Bone marrow (tissue), 2 donors: ENCODE measurements around the gene SEZ6L2.
"Not testable (repeated sequence)": the region's sequence is repeated elsewhere in the genome, so short reads cannot be mapped to it uniquely, and the experiment has no call there.

Experiments used
- DNase-seq, 2 donors: peaks; one replicate each; lab custom pipeline; 2025; lab: John Stamatoyannopoulos, UW

The SEZ6L2 gene

DNA sequence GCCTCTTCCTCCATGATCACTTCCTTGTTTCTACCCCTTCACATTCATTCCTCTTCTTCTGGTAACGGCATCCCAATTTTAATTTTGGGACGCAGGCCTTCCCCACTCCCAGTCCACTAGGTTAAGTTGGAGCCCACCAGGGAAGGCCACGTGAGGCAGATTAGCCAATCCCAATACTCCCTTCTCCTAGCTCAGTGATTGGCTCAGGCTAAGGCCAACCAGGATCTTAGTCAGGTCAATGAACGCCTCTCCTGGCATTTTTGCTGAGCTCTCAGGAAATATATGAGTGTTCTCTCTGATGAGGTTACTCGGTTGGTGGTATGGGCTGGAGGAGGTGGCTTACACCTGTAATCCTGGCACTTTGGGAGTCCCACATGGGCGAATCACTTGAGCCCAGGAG is 15.4 kb downstream of the SEZ6L2 start:
- no peak for DNase-seq

DNA sequence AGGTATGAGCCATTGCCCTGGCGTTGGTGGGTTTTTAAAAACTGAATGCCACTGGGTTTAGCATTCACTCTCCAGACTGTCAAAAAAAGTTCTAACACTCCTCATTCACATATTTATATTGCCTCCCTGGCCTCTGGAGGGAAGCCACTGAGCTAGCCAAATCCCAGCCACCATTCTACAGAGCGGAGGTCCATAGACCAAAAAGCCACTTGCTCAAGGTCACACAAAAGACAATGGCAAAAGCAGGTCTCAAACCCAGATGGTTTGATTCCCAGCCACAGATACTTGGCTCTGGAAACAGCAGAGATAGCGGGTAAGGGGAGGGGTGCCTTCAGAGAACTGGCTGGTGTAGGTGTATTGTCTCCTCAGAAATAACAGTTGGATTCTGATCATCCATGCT is 18.3 kb downstream of the SEZ6L2 start:
- no peak for DNase-seq

DNA sequence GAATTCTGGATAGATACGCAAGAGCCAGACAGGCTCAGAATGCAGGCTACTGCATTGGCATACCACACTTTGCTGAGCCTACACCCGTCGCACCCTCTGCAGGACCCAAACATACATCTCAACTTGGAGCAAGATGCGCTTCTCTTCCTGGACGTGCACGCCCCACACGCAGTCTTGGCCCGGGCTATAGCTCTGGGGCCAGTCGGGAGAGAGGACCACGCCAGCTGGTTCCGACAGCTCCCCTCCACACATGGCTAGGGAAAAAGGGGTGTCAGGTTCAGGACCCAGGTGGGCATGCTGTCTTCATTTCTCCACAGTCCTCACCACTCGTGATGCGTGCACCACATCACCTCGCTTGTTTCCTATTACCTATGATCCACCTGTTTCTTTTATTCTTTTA is 21.2 kb downstream of the SEZ6L2 start:
- no peak for DNase-seq

DNA sequence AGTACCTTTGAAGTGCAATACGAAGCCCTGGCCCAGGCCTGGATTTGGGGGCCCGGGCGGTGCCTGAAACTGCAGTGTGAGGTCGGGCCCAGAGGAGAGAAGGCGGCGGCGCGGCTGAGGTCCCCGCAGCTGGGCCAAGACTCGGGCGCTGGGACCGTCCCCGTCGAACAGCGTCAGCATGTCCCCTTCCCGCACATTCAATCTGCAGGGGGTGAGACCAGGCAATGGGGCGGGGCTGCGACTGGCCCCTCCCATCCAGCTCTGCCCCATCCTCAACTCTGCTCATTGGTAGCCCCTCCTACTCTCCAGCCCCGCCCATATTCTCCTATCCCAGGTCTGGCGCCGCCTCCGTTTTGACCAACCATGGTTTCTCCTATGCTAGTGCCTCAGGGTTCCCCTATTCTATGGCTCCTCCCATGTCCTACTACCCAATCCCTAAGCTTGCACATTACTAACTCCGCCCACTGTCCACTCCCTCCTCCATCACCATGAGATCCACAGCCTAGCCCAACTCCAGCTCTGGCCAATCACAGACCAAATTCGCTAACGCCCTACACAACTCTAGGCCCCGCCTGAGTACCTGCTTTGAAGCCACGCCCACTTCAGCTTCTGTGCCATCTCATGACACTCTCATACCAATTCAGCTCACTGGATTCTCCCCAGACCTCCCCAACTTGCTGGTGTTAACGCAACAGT is 21.9 kb downstream of the SEZ6L2 start:
- no peak for DNase-seq

DNA sequence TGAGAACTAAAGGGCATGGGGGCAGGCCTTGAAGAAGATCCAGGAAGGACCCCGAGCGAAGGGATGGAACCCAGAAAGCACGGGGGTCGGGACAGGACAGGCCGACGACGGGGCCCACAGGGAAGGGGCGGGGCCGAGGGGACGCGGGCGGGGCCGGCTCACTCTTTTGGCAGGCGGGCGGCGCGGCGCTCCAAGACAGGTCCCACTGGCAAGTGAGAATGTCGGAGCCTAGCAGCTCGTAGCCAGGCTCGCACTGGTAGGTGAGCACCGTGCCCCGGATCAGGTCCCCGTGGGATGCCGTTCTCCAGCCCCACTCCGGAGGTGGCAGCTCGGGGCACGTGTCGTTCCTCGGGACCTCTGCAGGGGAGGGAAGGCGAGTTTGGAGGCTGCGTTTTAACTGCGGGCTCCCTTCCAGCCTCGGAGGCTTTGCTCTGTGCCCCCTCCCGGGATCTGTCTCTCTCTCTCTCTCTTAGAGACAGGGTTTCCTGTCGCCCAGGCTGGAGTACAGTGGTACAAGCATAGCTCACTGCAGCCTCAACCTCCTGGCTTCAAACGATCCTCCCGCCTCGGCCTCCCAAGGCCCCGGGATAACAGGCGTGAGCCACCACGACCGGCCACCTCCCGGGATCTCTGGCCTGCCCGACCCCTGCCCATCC is 22.6 kb downstream of the SEZ6L2 start:
- DNase-seq, result no peak

DNA sequence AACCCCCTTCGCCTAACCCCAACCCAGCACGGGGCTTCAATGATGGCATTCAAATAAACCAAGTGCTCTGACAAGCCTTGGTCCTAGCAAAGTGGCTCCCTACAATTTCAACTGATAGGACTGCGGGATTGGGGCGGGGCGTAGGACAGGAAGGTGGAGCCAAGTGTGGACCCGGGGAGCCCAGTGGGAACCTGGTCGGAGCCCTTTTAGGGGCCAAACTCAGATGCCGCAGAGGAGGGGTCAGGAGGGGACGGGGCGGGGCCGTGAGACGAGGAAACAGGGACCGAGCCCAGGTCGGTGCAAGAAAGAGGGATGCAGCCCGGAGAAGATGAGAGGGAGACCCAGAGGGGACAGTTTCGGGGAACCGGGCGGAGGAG is 23.1 kb downstream of the SEZ6L2 start:
- no peak for DNase-seq

DNA sequence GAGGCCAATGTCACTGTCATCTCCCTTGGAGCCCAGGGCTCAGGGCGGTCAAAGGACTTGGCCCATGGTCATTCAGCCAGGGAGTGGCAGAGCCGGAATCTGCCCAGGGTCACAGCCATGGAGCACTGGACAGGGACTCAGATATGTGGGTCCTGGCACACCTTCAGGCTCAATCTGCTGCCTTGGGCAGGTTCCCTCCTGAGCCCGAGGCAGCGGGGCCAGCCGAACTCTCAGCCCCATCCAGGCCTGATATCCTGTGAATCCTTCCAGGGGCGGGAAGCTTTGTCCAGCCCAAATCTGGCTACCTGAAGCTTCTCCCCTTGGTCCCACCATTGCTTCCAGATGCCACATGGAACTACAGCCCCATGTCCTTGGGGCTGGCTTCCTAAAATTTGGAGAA is 24.1 kb downstream of the SEZ6L2 start:
- DNase-seq, result no peak

DNA sequence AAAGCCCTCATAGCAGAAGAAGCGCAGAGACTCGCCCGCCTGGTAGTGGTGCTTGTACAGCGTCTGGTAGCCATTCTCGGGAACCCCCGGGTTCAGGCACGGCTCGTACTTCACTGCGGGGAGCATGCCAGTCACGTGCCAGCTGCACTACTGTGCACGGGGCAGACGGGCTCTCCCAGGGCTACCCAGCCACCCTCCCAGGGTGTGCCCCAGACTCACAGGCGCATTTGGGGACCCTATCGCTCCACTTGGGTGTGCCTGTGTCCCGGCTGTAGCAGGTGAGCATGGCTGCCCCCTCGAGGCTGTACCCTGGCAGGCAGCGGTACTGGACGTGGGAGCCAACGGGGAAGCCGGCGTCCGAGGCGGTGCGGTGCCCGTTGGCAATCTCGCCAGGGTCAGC is 26.0 kb downstream of the SEZ6L2 start:
- DNase-seq, result no peak

DNA sequence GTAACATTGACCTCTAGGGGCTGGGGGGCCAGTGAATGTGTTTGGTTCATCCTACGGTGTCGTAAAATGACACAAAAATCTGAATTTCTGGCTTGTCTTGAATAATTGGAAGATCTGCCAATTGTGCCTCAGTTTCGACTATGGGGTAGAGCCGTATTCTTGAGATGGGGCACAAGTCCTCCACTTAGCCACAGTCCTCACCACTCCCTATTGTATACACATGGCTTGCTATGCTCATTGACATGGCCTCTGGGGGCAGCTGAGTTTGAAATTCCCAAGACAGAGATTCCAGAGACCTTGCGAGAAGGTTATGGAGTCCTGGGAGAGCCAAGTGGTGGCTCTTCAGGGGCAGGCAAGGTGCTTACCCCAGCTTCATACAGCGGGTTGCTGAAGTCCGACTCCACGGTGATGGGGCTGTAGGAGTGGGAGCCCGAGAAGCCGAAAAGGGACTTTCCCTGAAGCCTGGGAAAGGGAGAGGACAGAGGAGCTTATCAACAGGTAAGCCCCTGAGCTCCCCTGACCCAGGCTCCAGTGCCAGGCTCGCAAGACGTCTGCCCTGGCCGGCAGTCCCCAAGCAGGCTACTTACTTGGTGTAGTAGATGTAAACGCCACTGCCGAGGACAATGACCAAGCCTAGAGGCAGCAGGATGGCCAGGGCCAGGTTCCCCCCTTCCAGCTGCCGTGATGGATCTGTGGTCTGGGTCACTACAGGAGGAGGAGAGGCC is 27.4 kb downstream of the SEZ6L2 start:
- DNase-seq, result no peak

DNA sequence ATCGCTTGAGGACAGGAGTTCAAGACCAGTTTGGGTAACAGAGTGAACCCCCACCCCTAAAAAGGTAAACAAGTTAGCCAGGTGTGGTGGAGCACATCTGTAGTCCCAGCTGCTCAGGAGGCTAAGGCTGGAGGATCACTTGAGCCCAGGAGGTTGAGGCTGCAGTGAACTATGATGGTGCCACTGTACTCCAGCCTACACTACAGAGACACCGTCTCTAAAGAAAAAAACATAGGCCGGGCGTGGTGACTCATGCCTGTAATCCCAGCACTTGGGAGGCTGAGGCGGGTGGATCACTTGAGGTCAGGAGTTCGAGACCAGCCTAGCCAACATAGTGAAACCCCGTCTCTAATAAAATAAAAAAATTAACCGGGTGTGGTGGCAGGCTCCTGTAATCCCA is 30.3 kb downstream of the SEZ6L2 start:
- DNase-seq, result not testable (repeated sequence)

DNA sequence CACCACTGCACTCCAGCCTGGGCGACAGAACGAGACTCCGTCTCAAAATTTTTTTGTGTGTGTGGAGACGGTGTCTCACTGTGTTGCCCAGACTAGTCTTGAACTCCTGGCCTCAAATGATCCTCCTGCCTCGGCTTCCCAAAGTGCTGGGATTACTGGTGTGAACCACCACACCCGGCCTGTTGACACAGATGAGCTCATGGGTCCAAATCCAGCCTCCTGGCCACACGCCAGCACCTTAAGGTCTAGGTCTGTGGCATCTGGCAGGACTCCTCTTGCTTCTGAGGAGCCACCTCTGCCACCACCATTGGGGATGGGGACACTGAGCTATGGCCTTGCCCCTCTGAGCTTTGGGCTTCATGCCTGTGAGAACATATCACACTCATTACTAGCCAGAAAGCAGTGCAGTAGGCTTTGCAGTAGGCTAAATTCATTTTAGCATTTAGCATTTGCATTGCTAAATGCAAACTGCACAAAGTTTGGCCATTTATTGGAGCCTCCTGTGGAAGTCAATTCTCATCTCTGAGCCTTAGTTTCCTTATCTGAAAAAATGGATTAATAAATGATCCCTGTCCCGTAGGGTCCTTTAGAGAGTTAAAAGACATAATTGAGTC is 30.8 kb downstream of the SEZ6L2 start:
- no peak for DNase-seq

DNA sequence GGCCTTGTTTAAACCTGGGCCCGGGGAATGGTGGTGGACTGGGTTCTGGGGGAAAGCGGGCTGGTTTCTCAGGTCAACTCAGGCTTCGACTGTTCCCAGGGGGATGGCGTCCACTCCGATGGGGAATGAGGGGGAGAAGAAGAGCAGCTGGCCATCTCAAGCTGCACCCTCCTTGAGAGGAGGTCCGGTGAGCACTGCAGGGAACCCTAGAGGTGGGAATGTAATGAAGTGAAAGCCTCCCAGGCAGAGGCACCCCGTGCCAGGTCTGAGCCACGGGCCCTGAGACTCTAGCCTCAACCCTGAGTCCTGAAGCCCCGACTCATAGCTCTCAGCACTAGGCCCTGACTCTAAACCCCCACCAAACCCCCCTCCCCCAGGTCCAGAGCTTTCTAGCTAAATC is 35.1 kb downstream of the SEZ6L2 start:
- no peak for DNase-seq

DNA sequence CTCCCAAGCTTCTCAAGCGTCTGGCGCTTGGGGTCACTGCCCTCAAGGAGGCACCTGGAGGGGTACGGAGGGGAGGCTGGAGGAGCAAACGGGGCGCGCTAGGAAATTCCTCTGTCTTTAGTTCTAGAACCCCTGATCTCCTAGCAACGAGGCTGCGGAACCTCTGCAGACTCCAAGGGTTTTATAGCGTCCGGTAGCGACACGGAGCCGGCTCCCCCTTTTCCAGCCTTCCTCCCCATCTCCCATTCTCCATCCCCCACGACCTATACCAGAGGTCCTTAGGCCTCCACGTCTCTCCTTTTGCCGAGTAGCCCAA is 35.7 kb downstream of the SEZ6L2 start:
- DNase-seq, result no peak

DNA sequence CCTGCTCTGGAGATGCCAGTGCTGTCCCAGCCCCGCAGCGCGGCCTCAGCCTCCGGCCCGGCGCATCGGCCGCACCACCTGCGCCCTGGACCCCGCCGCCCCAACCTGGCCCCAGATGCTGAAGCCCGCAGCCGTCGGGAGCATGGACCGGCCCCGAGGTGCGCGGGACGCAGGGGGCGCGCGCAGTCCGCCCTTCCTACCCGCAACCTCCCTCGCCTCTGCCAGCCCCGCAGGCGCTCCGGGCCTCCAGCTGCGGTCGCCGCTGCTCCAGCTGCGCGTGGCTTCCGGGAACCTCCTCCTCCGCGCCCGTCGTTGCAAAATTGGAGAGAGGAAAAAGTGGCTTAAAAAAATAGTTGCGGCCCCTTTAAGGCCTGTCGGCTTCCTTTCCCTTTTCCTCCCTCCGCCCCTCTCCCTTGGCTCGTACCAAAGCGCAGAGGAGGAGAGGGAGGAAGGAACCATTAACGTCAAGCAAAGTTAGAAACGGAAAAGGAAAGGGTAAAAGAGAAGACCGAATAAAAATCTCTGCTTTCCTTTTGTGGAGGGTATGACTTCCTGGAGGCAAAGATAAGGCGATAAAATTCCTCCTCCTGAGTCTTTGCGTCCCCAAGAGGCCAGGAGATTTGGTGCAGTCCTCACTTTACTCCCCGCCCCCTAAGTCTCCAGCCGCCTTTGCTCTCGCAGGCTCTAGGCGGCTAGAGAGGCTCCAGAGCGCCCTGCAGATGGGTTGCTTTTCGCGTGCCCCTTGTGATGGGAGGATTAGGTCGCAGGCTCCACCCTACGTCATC is 36.3 kb downstream of the SEZ6L2 start, which contains the start of gene CDIPT:
CDIPT (minus strand) TSS at position 343 of the 785 bp plus-strand sequence. CDS start 369 bp downstream, outside the sequence.
- DNase-seq, result peak; percentile 55 to 95

DNA sequence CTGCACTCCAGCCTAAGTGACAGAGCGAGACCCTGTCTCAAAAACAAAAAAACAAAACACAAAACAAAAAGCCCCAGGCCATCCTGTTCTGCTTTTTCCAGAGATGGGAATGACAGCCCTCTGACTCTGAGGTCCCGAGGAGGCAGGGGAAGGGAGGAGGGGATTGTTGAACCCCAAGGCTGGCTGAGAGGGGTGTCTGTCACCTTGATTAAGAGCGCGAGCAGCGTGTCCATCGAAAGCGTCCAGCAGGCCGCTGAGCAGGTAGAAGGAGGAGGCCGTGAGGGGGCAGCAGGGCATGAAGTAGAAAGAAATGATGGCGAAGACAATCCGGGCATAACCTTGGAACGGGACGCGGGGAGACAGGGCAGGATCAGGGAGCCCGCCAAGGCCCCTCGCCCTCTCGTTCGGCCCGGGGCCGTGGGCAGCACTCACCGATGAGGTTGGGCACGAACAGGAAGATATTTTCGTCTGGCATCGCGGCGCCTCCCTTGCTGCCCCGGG is 36.9 kb downstream of the SEZ6L2 start:
- DNase-seq, result no peak

DNA sequence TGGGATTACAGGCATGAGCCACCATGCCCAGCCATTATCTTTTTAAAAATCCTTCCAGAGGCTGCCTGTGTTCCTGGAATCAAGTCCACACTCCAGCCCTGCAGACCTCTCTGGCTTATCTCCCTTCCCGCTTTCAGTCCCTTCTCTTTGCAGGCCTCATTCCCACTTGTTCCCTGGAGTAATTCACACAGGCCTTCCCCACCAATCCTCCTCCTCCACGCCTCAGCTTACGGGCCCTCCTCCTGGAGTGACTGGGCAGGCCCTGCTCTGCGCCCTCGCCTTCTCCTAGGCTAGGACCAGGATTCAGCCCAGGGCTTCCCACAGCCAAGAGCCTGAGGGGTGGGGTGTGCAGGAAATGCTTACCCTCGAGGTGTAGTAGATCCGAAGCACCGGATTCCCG is 39.1 kb downstream of the SEZ6L2 start:
- DNase-seq, result no peak

DNA sequence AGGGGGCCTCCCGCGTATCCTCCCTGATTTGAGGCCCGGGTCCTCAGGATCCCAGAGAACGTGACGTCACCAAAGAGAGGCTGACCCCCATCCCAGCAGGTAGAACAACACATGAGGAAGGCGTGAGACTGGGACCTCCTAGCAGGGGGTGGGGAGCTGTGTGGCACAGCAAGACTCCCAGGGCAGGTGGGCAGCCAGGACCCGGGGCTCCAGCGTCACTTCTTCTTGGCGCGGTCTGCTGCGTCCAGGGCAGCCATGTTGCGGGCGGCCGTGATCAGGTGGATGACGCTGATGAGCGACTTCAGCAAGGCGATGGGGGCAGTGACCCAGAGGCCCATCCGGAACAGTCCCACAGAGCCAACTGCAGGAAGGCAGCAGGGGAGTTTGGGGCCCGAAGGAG is 40.4 kb downstream of the SEZ6L2 start:
- DNase-seq, result no peak

DNA sequence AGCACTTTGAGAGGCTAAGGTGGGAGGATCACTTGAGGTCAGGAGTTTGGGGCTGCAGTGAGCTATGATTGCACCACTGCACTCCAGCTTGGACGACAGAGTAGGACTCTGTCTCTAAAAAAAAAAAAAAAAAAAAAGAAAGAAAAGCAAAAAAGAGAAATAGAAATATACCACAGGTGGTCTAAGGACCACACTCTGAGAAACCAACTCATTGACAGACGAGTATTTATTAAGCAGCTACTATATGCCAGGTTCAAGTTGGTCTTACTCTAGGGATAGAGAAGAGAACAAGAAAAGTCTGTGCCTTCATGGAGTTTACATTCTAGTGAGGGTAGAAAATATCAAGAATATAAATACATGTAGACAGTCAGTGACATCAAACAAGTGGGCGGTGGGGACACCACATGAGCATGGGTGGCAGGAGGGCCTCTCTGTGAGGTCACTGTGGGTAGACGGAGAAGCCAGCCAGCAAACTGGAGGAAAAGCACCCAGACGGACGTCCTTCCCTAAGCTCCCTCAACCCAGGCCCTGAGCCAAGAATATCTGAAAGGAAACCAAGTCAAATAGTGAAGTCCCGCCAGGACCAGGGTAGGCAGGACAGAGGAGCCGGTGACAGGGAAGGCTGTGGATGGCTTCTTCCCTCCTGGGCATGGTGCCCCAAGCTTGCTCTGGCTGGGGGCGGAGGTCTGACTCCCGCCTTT is 41.1 kb downstream of the SEZ6L2 start:
- no peak for DNase-seq

DNA sequence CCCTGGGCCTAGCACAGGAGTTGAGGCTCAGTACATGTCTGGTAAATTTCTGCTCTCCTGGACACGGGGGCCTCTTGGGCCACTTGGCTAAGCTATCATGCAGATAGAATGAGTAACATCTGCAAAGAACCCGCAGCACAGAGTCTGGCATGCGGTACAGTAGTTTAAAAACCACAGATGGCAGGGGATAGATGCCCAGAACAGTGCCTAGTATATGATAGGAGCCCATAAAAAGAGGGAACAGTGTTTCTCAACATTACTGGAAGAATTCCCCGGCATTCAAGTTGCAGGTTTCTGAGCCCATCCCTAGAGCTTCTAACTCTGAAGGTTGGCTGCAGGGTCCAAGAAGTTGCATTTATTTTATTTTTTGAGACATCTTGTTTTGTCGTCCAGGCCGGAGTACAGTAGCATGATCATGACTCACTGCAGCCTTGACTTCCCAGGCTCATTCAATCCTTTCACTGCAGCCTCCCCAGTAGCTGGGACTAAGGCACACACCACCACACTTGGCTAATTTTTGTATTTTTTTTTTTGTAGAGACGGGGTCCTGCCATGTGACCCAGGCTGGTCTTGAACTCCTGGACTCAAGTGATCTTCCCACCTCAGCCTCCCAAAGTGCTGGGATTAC is 42.1 kb downstream of the SEZ6L2 start:
- DNase-seq, result no peak

DNA sequence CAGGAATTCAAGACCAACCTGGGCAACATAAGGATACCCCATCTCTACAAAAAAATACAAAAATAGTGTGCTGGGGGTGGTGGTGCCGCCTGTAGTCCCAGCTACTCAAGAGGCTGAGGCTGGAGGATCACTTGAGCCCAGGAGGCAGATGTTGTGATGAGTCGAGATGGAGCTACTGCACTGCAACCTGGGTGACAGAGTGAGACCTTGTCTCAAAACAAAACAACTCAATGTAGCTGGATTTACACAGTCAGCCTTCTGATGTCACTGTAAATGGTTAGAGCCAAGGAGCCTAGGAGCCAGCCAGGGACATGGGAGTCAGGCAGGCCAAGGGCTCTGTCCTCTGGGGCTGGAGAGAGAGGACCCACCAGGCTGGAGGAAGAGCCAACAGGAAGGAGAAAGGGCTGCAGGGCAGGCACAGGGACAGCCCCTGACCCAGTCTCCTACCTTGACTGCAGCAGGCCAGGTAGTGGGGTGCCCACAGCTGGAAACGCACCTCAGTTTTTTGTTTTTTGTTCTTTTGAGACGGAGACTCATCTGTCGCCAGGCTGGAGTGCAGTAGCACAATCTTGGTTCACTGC is 44.7 kb downstream of the SEZ6L2 start:
- no peak for DNase-seq

DNA sequence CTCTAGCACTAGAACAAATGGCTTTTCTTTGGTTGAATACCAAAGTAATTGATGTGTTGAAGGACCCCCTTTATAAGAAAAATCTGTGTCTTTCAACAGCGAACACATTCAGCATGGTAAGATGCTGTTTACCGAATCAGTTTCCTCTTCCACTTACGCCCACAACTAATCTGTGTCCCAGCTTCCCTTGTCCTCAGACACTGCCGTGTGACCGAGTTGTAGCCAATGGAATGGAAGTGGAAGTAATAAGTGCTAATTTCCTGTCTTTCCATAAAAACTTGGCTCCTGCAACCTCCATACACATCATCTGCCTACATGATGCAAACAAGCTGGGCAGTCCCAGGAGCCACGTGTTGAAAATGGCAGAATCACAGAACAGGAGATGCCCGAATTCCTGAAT is 46.7 kb downstream of the SEZ6L2 start:
- DNase-seq, result no peak
